OCI-LY7 (cell line): ENCODE measurements around the gene DAPK1. TPM values are rescaled to one million over a fixed set of nuclear protein-coding genes. Genes with fewer than 3 reads are reported as not detected.

Experiments used
- BruUV-seq: library from RNA; stranded (reverse); fragments of 400-500 nt; replicated peaks from 2 replicates; lab custom pipeline; 2021; lab: Mats Ljungman, UMichigan
- CTCF ChIA-PET: fragments of 300-600 bp; sonication (Branson Sonifier 250); formaldehyde crosslinking; loops from one replicate; lab custom pipeline; 2022; ENCODE audit warnings: antibody characterized with exemption; ENCODE audit not compliant: unreplicated experiment; lab: Charles Lee
- POLR2A ChIA-PET: fragments of 300-600 bp; sonication (Branson Sonifier 250); formaldehyde crosslinking; loops from one replicate; lab custom pipeline; 2022; ENCODE audit warnings: antibody characterized with exemption; lab: Charles Lee
- DNase-seq: peaks from one replicate; pipeline ENCODE4 v3.0.0-alpha.2; 2015; ENCODE audit warnings: low spot score
- H2AFZ ChIP-seq: fragments of 200-600 bp; sonication (generic), shearing (Covaris generic); 2 replicates; pipeline ENCODE4 v1.6.1; 2014; ENCODE audit warnings: mild to moderate bottlenecking, antibody characterized with exemption, low read length, moderate library complexity
- H3K27ac ChIP-seq: fragments of 200-600 bp; sonication (generic); 2 replicates; pipeline ENCODE4 v1.5.1; 2014; ENCODE audit warnings: mixed run types, low read depth, mild to moderate bottlenecking, moderate library complexity, low read length, inconsistent platforms; ENCODE audit not compliant: poor library complexity, severe bottlenecking
- H3K36me3 ChIP-seq: fragments of 200-600 bp; sonication (generic); 2 replicates; pipeline ENCODE4 v1.6.1; 2014; ENCODE audit warnings: mild to moderate bottlenecking, antibody characterized with exemption, low read length, moderate library complexity, mixed read lengths; ENCODE audit not compliant: insufficient read depth
- H3K4me1 ChIP-seq: fragments of 200-600 bp; sonication (generic); 2 replicates; pipeline ENCODE4 v1.5.1; 2014; ENCODE audit warnings: mild to moderate bottlenecking, low read length; ENCODE audit not compliant: insufficient read depth, poor library complexity, severe bottlenecking
- H3K4me2 ChIP-seq: fragments of 200-600 bp; sonication (generic); 2 replicates; pipeline ENCODE4 v1.6.1; 2014; ENCODE audit warnings: mild to moderate bottlenecking, low read length
- H3K4me3 ChIP-seq: fragments of 200-600 bp; sonication (generic); 2 replicates; pipeline ENCODE4 v1.5.1; 2014; ENCODE audit warnings: mild to moderate bottlenecking, low read depth, low read length; ENCODE audit not compliant: poor library complexity, severe bottlenecking
- H3K79me2 ChIP-seq: fragments of 200-600 bp; sonication (generic); 2 replicates; pipeline ENCODE4 v1.6.1; 2016; ENCODE audit warnings: low read depth, mild to moderate bottlenecking, low read length, moderate library complexity, mixed read lengths; ENCODE audit not compliant: insufficient read depth
- H3K9me2 ChIP-seq: fragments of 200-600 bp; sonication (generic); 2 replicates; pipeline ENCODE4 v1.6.1; 2016; ENCODE audit warnings: mild to moderate bottlenecking, low read length, mixed read lengths; ENCODE audit not compliant: insufficient read depth
- H3K9me3 ChIP-seq: fragments of 200-600 bp; sonication (generic); 2 replicates; pipeline ENCODE4 v1.6.1; 2014; ENCODE audit warnings: mild to moderate bottlenecking, mixed run types, low read length, mixed read lengths
- H4K20me1 ChIP-seq: fragments of 200-600 bp; sonication (generic); 2 replicates; pipeline ENCODE4 v1.6.1; 2014; ENCODE audit warnings: mild to moderate bottlenecking, antibody characterized with exemption, low read length, moderate library complexity, mixed read lengths; ENCODE audit not compliant: insufficient read depth
- CTCF ChIP-seq: fragments of 200-600 bp; sonication (generic); conservative IDR thresholded peaks from 2 replicates; pipeline ENCODE4 v1.5.1; 2014; ENCODE audit warnings: mild to moderate bottlenecking, antibody characterized with exemption, low read length, moderate library complexity, mixed read lengths
- EZH2phosphoT487 ChIP-seq: fragments of 200-600 bp; sonication (generic); IDR thresholded peaks from 2 replicates; pipeline ENCODE4 v1.6.1; 2018; ENCODE audit warnings: low read depth, borderline replicate concordance, mild to moderate bottlenecking, mixed run types, antibody characterized with exemption, low read length, moderate library complexity, mixed read lengths
- intact Hi-C: fragments of 100-400 bp; cut with micrococcal nuclease; formaldehyde crosslinking; loops from one replicate; pipeline ENCODE4 v1.10.0; 2022; ENCODE audit not compliant: unreplicated experiment
- total RNA-seq, 2 experiments: library from RNA; depleted of rRNA in 1 of 2; stranded (reverse); fragments of >200 nt in 1 of 2; shearing (Covaris generic) in 1 of 2; gene quantifications; 2 replicates each; pipeline ENCODE4 v1.2.3, GENCODE V29; 2014 to 2022

The DAPK1 gene
- total RNA-seq, 2 experiments from 2014 or later = 0.25 to 3.5 TPM

GRCh38 chr9:87732756-87733155, 235.1 kb downstream of the DAPK1 start:
- DNase-seq = no peak
- ChIA-PET CTCF (no interaction called here), POLR2A (interaction anchor here (0.6 kb wide), 1 partner anchor 9 kb away, joined by 5 read pairs; no protein-coding TSS in a partner anchor)
- no peaks in the 10 kb centered on the region for H3K9me3 ChIP-seq
- no peaks in the 10 kb centered on the region for H3K79me2 ChIP-seq
- no peak overlapping the region for H2AFZ ChIP-seq
- no peak overlapping the region for H3K4me2 ChIP-seq
- TF ChIP-seq CTCF (no peak), EZH2phosphoT487 (no peak)
- BruUV-seq = no TSS peak
- H3K4me3 ChIP-seq = no peak overlapping the region
- no peak overlapping the region for H3K27ac ChIP-seq
- intact Hi-C loops = no loop called here
- no peaks in the 10 kb centered on the region for H3K36me3 ChIP-seq
- no peaks in the 10 kb centered on the region for H3K9me2 ChIP-seq
- H4K20me1 ChIP-seq = no peaks in the 10 kb centered on the region
- H3K4me1 ChIP-seq = no peaks in the 10 kb centered on the region

GRCh38 chr9:87733273-87734052, 235.8 kb downstream of the DAPK1 start:
- CTCF ChIA-PET = no interaction called here
- no peak overlapping the region for H3K27ac ChIP-seq
- POLR2A ChIA-PET = no interaction called here
- H3K9me3 ChIP-seq = no peaks in the 10 kb centered on the region
- no peaks in the 10 kb centered on the region for H3K9me2 ChIP-seq
- no TSS peak for BruUV-seq
- intact Hi-C loops = no loop called here
- no peak overlapping the region for H3K4me2 ChIP-seq
- H2AFZ ChIP-seq = no peak overlapping the region
- no peaks in the 10 kb centered on the region for H4K20me1 ChIP-seq
- DNase-seq = no peak
- no peak overlapping the region for H3K4me3 ChIP-seq
- no peaks in the 10 kb centered on the region for H3K79me2 ChIP-seq
- H3K4me1 ChIP-seq = no peaks in the 10 kb centered on the region
- no peaks in the 10 kb centered on the region for H3K36me3 ChIP-seq
- TF ChIP-seq CTCF (no peak), EZH2phosphoT487 (no peak)

GRCh38 chr9:87734106-87734505, 236.4 kb downstream of the DAPK1 start:
- DNase-seq = no peak
- no peaks in the 10 kb centered on the region for H3K36me3 ChIP-seq
- H3K27ac ChIP-seq = no peak overlapping the region
- H3K4me2 ChIP-seq = no peak overlapping the region
- no TSS peak for BruUV-seq
- H3K9me3 ChIP-seq = no peaks in the 10 kb centered on the region
- intact Hi-C loops = no loop called here
- H2AFZ ChIP-seq = no peak overlapping the region
- POLR2A ChIA-PET = no interaction called here
- no peaks in the 10 kb centered on the region for H4K20me1 ChIP-seq
- no peak for TF ChIP-seq CTCF
- TF ChIP-seq EZH2phosphoT487 = no peak
- H3K4me1 ChIP-seq = no peaks in the 10 kb centered on the region
- no peak overlapping the region for H3K4me3 ChIP-seq
- CTCF ChIA-PET = no interaction called here
- H3K79me2 ChIP-seq = no peaks in the 10 kb centered on the region
- no peaks in the 10 kb centered on the region for H3K9me2 ChIP-seq
